Stimulated activated CD4-positive, alpha-beta T cell treated with anti-CD3 and anti-CD28 coated beads, Interleukin-12 subunit alpha, Interleukin-12 subunit beta, amount 100 ng/mL, for 48 hours (primary cell): ENCODE measurements around the gene PNPLA6.

ENCODE experiments used
- DNase-seq, 3 donors: peaks; one replicate each; pipeline ENCODE4 v3.0.0-alpha.2; 2020; ENCODE audit warnings: low read depth in 2 of 3, low spot score in 1 of 3

Gene PNPLA6

DNA sequence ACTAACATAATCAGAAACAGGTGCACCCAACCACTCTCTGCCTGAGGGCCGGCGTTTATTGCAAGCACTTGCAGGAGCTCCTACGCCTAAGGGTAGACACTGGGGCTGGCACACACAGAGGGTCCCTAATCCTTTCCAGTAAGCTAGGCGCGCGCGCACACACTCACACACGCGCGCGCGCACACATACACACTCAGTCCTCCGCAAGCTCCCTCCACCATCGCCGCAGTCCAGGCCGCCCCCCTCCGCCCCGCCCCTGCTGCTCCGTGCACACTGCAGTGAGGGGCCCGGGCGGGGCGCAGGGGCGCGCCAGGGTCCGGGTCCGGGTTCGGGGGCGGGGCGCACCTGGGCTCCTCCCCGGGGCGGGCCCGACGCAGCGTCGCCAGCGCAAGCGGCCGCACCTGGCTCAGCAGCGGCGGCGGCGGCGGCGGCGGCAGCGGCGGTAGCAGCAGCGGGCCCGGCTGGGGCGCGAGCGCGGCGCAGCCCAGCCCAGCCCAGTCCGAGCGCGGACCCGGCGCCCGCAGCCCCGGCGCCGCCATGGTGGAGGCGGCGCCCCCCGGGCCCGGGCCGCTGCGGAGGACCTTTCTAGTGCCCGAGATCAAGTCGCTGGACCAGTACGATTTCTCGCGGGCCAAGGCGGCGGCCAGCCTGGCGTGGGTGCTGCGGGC, 60.1 kb downstream of the PNPLA6 start, which contains the start of gene CAMSAP3:
TSS of gene CAMSAP3 (plus strand) at position 398 of the 668 bp plus-strand sequence. CDS start at position 538, 140 bp downstream.
- peak in 2 of 3 donors; percentile 23 to 30 for DNase-seq

DNA sequence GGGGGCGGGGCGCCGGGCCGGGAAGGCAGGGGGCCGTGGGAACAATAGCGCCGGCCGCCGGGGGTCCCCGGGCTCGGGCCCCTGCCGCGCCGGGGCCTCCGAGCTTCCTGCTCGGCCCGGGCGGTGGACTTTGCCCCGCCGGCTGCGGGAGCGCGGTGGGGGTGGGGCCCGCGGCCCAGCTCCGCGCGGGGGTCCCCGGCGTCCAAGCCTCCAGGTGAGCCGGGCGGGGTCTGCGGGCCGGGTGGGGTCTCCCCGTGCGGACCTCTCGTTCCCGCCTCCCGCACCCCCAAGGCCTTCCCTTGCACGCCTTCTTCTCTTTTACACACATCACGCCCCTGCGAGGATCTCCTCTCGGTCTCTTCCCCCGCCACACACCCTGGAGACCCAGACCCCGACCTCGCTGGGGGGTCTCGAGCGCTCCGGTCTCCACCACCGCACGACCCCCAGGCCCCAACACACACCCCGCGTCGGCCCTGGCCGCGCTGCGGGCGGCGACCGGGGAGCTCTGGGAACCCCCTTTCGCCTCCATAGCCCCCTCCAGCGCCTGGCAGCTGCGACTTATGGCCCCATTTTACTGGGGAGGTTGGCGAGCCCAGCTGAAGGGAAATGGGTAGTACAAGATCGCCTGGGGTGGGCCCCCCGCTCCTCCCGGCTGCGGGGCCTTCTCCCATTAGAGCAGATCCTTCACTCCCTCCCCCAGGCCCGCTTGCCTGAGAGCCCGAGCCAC, 60.9 kb downstream of the PNPLA6 start:
- no peak for DNase-seq

DNA sequence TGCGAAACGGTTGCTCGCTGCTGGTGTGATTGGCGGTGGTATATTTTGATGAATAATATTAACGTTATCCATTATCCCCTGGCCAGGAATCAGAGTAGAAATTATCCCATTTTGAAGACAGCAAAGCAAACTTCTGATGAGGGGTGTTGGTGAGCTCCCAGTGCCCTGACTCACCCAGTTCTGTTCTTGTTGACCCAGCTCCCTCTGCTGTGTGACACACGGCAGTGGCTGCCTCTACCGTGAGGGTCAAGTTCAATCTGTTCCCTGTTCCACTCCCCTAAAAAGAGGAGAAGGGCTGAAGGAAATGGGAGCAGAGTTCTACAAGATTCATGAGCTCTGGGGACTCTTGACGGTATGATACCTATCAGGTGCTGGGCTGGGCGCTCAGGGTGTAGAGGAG, 62.2 kb downstream of the PNPLA6 start:
- no peak for DNase-seq

DNA sequence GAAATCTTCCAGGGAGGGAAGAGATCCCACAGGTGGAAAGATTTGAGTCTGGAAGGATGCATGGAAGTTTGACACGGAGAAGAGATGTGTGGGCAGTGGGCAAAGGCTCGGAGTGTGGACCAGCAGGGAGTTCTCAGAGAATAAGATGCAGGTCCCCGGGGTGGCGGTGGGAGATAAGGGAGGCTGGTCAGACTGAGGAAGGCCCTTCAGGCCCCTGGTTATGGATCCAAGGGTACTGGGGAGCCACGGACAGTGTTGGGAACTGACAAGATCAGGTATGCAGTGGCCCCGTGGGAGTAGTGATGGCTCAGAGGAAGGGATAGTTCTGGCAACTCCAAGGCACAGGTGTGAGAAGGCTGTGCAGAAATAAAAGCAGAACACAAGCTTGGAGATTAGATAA, 62.7 kb downstream of the PNPLA6 start:
- no peak for DNase-seq

DNA sequence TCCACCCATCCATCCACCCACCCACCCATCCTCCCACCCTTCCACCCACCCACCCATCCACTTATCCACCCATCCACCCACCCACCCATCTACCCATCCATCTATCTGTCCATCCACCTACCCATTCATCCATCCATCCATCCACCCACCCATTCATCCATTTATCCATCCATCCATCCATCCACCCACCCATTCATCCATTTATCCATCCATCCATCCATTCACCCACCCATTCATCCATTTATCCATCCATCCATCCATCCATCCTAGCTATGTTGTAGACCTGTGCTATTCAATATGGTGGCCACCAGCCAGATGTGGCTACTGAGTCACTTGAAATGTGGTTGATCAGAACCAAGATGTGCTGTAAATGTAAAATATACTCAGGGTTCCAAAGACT, 65.2 kb downstream of the PNPLA6 start:
- DNase-seq, result no peak

DNA sequence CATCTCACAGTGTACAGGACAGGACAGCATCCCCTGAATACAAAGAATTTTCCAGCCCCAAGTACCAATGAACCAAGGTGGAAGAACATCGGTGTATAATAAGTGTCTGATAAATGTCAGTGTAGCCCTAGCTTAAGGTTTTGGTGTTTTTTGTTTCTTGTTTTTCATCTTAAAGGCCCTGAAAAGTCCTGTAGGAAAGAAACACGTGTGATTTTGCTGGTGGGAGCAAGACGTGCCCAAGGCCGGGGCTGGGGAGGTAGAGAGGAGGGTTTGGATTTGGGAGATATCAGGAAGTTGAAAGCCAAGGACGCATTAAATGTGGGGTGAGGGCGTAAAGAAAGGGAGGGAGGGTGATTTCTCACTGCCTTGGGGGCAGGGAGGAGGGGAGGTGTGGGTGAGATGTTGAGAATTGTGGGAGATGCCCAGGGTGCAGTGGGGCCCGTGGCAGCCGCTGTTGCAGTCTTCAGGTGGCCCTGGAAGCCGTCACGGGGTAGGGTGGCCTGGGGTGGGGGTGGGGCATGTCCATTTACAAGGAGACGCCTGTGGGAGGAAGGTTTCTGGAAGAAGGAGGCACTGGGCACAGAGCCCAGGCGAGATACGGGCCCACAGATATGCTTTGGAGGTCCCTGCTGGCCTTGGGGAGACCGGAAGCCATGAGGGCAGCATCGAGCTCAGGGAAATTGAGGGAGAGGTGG, 66.9 kb downstream of the PNPLA6 start:
- no peak for DNase-seq

DNA sequence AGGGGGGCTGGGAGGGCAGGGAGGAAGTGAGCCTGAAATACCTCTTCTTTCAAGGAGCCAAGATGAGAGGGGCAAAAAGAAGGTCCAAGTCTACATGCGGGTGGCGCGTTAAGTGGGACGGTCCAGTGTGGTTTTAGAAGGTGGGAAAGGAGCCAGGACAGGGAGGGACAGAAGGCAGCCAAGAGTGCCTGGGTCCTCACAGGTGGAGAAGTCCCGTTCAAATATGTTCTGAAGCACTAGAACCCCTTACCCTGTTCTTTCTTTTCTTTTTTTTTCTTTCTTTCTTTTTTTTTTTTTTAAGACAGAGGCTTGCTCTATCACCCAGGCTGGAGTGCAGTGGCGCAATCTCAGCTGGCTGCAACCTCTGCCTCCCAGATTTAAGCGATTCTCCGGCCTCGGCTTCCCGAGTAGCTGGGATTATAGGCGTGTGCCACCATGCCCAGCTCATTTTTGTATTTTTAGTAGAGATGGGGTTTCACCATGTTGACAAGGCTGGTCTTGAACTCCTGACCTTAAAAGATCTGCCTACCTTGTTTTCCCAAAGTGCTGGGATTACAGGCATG, 67.5 kb downstream of the PNPLA6 start:
- no peak for DNase-seq

DNA sequence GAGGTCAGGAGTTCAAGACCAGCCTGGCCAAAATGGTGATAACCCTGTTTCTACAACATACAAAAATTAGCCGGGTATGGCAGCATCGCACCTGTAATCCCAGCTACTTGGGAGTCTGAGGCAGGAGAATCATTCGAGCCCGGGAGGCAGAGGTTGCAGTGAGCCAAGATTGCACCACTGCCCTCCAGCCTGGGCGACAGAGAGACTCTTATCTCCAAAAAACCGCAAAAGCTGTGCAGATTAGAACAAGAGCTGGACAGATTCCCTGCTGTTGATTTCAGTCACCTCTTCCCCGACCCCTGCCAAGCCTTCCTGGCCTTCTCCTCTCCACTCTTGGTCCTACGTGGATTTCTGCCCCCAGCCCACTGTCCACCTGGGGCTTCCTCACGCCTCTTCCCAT, 68.4 kb downstream of the PNPLA6 start:
- DNase-seq, result no peak

DNA sequence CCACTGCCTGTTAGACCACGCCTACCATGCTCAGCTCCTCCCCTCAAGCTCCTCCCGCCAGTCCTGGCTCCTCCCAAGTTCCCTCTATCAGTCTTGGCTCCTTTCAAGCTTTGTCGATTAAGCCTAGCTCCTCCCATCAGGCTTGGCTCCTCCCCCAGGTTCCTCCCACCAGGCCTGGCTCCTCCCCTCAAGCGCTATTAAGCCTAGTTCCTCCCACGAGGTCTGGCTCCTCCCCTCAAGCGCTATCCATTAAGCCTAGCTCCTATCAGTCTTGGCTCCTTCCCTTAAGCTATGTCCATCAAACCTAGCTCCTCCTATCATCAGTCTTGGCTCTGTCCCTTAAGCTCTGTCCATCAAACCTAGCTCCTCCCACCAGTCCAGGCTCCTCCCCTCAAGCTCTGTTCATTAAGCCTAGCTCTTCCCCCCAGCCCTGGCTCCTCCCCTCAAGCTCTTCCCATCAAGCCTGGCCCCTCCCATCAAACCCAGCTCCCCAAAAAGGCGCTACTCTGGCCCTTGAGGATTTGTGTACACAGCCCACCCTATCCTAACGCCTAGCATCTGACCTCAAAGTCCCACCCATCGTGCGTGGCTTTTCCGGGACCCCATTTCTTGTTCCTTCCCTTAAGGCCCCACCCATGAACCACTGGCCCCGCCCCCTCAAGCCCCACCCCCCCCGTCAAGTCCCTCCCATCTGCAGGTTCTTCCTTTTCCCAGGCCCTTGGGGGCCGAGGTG, 70.1 kb downstream of the PNPLA6 start:
- DNase-seq, result peak; percentile 33 to 44 (median 33)

DNA sequence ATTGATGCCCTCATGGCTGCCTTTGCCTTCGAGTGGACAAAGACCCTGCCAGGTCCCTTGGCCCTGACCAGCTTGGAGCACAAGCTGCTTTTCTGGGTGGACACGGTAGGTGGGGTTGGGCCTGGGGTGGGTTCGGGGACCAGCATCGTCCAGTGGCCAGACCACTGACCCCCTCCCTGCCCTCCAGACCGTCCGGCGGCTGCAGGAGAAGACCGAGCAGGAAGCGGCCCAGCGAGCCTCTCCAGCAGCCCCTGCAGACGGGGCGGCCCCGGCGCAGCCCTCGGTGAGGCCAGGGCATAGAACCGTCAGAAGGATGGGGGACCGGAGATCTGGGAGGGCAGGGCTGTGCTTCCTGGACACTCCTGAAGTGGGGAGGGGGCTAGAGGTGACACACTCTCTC, 70.8 kb downstream of the PNPLA6 start:
- DNase-seq, result no peak

DNA sequence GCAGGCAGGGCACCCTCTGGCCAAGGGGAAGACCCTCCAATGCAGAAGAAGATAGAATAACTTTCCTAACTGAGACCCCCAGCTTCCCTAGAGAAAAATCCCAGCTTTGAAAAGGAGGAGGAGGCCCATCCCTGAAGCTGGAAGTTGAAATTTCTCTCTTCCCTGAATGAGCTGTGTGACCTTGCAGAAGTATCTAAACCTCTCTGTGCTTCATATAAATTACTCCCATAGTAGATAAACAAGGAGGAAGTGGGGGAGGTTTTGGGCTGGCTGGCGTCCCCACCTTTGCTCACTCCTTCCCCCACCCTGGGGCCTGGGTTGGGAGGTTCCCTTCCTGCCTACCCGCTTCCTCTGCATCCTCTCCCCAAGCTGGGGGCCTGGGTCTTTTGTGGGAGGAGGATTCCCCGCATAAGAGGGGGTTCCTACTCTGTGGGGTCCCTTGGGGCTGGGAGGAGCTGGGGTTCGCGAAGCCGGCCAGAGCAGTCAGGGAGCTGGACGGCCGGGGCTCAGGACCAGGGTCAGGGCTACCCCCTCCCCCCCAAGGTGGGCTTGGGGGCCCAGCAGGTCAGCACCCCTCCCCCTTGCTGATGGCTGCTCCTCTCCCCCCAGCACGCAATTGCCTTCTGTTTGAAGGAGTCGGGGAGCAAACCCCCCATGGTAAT, 71.8 kb downstream of the PNPLA6 start:
- DNase-seq, result no peak

DNA sequence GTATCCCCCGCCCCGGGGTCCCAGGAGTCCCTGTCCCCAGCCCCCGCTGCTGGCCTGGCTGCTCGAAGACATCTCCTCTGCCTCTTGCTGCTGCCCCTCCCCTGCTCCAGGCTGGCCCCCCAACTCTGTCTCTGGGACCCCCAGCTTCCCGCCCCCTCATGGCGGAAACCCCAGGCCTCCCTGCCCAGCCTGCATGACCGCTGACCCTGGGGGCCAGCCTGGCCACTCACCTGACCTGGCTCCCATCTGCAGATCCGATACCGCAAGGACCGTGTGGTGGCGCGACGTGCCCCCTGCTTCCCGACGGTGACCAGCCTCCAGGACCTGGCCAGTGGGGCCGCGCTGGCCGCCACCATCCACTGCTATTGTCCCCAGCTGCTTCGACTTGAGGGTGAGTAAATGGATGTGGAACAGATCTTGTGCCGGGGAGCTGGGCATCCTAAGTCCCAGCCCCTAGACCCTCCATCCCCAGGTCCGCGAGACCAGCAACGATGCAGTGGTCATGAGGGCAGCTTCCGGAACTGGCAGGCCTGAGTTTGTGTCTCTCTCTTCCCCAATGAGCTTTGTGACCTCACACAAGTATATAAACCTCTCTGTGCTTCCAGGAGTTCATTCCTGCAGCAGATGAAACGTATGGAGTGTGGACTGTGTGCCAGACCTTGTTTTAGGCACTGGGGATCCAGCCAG, 72.5 kb downstream of the PNPLA6 start:
- no peak for DNase-seq

DNA sequence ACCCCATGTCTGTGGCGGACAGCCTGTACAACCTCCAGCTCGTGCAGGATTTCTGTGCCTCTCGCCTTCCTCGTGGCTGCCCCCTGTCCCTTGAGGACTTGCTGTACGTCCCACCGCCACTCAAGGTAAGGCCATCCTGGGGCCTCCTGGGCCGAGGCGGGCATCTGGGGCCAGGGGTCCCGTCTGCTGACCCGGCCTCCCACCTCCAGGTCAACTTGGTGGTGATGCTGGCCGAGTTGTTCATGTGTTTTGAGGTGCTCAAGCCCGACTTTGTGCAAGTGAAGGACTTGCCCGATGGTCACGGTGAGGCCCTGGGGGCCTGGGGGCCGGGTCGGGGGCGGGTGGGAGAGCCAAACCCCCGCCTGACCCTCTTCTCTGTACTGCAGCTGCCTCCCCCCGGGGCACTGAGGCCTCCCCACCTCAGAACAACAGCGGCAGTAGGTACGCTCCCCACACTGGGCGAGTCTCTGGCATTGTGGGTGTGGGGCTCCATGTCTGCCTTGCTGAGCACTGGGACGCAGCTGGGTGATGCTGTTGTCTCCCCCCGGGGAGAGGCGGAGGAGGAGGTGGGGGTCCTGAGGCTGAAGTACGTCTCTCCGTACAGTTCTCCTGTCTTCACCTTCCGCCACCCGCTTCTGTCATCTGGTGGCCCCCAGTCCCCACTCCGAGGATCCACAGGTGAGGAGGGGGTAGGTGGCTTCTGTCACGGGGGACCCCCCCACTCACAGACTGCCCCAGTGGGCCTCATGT, 75.1 kb downstream of the PNPLA6 start:
- DNase-seq, result no peak
